CD14-positive monocyte (primary cell): ENCODE data around the gene L3MBTL4. TPM values are rescaled to one million over a fixed set of nuclear protein-coding genes. Genes with fewer than 3 reads are reported as not detected.

Experiments
- DNase-seq, 3 donors: peaks; one replicate each; pipeline ENCODE4 v3.0.0-alpha.2; 2011 to 2022
- H2AFZ ChIP-seq: 2 replicates; pipeline ENCODE4 v1.6.0; 2012; ENCODE audit warnings: mild to moderate bottlenecking, low read depth, low read length, inconsistent platforms; ENCODE audit not compliant: insufficient read depth, poor library complexity, severe bottlenecking
- H3K27ac ChIP-seq, 2 donors: 1 replicate in 1 of 2; 2 replicates in 1 of 2; pipeline ENCODE4 v1.5.1; 2012 to 2013; ENCODE audit warnings: low read length in 2 of 2, control low read depth in 1 of 2, inconsistent platforms in 1 of 2, low read depth in 1 of 2, mild to moderate bottlenecking in 1 of 2
- H3K27me3 ChIP-seq, 2 donors: one replicate each; pipeline versions ENCODE4 v1.6.0 to v1.6.1; 2011 to 2013; ENCODE audit warnings: low read length in 2 of 2; ENCODE audit not compliant: control insufficient read depth in 2 of 2, insufficient read depth in 2 of 2
- H3K36me3 ChIP-seq, 2 donors: replicated peaks in 1 of 2; 1 replicate in 1 of 2; 2 replicates in 1 of 2; pipeline versions ENCODE4 v1.5.1 to v1.6.1; 2012 to 2013; ENCODE audit warnings: low read length in 2 of 2, control low read depth in 1 of 2, inconsistent platforms in 1 of 2, mild to moderate bottlenecking in 1 of 2; ENCODE audit not compliant: insufficient read depth in 2 of 2, control insufficient read depth in 1 of 2
- H3K4me1 ChIP-seq, 2 donors: 1 replicate in 1 of 2; 2 replicates in 1 of 2; pipeline versions ENCODE4 v1.5.1 to v1.6.1; 2012 to 2013; ENCODE audit warnings: low read length in 2 of 2, control low read depth in 1 of 2, inconsistent platforms in 1 of 2, mild to moderate bottlenecking in 1 of 2, moderate library complexity in 1 of 2; ENCODE audit not compliant: insufficient read depth in 2 of 2, control insufficient read depth in 1 of 2
- H3K4me2 ChIP-seq: replicated peaks from 2 replicates; pipeline ENCODE3; 2012; ENCODE audit warnings: low read length, moderate library complexity, mild to moderate bottlenecking; ENCODE audit not compliant: poor library complexity, severe bottlenecking; ENCODE audit errors: extremely low read depth
- H3K4me3 ChIP-seq, 3 experiments: fragments of 200-600 bp in 1 of 3; sonication (generic) in 1 of 3; replicated peaks in 1 of 3; 1 replicate in 2 of 3; 2 replicates in 1 of 3; pipeline ENCODE4 v1.5.1; 2011 to 2013; ENCODE audit warnings: low read length in 3 of 3, mild to moderate bottlenecking in 3 of 3, control low read depth in 2 of 3, low read depth in 2 of 3, inconsistent platforms in 1 of 3, moderate library complexity in 1 of 3
- H3K79me2 ChIP-seq: 2 replicates; pipeline ENCODE4 v1.6.0; 2012; ENCODE audit warnings: mild to moderate bottlenecking, control low read depth, inconsistent platforms, low read length, moderate library complexity; ENCODE audit not compliant: insufficient read depth
- H3K9ac ChIP-seq: 2 replicates; pipeline ENCODE4 v1.6.0; 2017; ENCODE audit warnings: low read length, mild to moderate bottlenecking; ENCODE audit not compliant: insufficient read depth, poor library complexity, severe bottlenecking
- H3K9me3 ChIP-seq, 2 donors: replicated peaks in 1 of 2; 1 replicate in 1 of 2; 2 replicates in 1 of 2; pipeline versions ENCODE4 v1.5.1 to v1.6.1; 2012 to 2013; ENCODE audit warnings: low read length in 2 of 2, control low read depth in 1 of 2; ENCODE audit not compliant: control insufficient read depth in 1 of 2, insufficient read depth in 1 of 2
- H4K20me1 ChIP-seq: 2 replicates; pipeline ENCODE4 v1.6.0; 2012; ENCODE audit warnings: mild to moderate bottlenecking, low read length, control low read depth, moderate library complexity; ENCODE audit not compliant: insufficient read depth
- H3K27ac Mint-ChIP-seq, 7 donors: one replicate each; pipeline ENCODE4 v1.8.0; 2020; ENCODE audit warnings: mild to moderate bottlenecking in 7 of 7, mixed read lengths in 7 of 7, moderate library complexity in 6 of 7, inconsistent platforms in 2 of 7
- H3K27me3 Mint-ChIP-seq, 3 donors: one replicate each; pipeline ENCODE4 v1.8.0; 2021 to 2022; ENCODE audit warnings: low read depth in 3 of 3, mild to moderate bottlenecking in 3 of 3, mixed read lengths in 3 of 3, moderate library complexity in 3 of 3, inconsistent platforms in 1 of 3
- H3K36me3 Mint-ChIP-seq, 2 donors: one replicate each; pipeline ENCODE4 v1.8.0; 2020; ENCODE audit warnings: mixed read lengths in 2 of 2, inconsistent platforms in 1 of 2, mild to moderate bottlenecking in 1 of 2
- H3K4me1 Mint-ChIP-seq: one replicate; pipeline ENCODE4 v1.8.0; 2020; ENCODE audit warnings: mild to moderate bottlenecking, mixed read lengths
- H3K4me3 Mint-ChIP-seq, 2 donors: one replicate each; pipeline ENCODE4 v1.8.0; 2020; ENCODE audit warnings: mild to moderate bottlenecking in 2 of 2, mixed read lengths in 2 of 2, moderate library complexity in 1 of 2
- H3K9me3 Mint-ChIP-seq, 7 donors: one replicate each; pipeline ENCODE4 v1.8.0; 2020 to 2022; ENCODE audit warnings: mixed read lengths in 7 of 7, mild to moderate bottlenecking in 6 of 7, moderate library complexity in 6 of 7, inconsistent platforms in 2 of 7
- CTCF ChIP-seq: fragments of 200-600 bp; IDR thresholded peaks from one replicate; pipeline ENCODE4 v1.8.0; 2022; ENCODE audit warnings: antibody characterized with exemption, mild to moderate bottlenecking
- whole genome bisulfite sequencing: methylation state at CpG from one replicate; pipeline ENCODE4 v1.1.5; 2013; ENCODE audit warnings: missing lambda C conversion rate; ENCODE audit not compliant: insufficient coverage; 5-methylcytosine and 5-hydroxymethylcytosine counted together
- intact Hi-C, 2 donors: fragments of 100-400 bp; cut with micrococcal nuclease; formaldehyde crosslinking; loops; one replicate each; pipeline versions ENCODE4 v1.15.0 to v1.15.1; 2023
- polyA plus RNA-seq, 3 donors: library from polyadenylated mRNA; depleted of rRNA in 1 of 3; unstranded in 2 of 3; stranded (reverse) in 1 of 3; fragments of 300-500 nt in 2 of 3; fragments of >200 nt in 1 of 3; fragmentation: Illumina TruSeq in 2 of 3; gene quantifications; 1 replicate in 2 of 3; 2 replicates in 1 of 3; pipeline ENCODE4 v1.2.3, GENCODE V29; 2012 to 2021

The L3MBTL4 gene
- polyA plus RNA-seq, 3 donors, result 0.55 to 1.2 (median 0.72) TPM

DNA sequence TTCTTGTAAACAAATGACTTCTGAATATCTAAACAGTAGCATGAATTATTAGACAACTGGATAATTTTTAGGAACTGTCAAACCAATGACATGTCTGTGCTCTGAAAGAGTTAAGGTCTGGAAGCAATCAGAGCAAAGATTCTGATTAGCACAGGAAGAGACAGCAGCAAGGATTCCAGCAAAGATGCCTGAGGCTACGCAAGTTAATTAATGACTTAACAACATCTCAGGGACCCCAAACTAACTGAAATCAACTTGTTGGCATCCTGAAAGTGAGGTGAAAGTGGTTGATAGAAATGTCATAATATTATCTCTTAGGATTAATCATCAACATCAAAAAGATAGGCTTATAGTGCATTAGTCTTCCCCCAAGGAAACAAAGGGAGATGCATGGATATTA, 396.0 kb downstream of the L3MBTL4 start:
- H3K27me3 Mint-ChIP-seq, result peaks cover 0 to 5% (median 2%) of the 10 kb centered on the region in 3 donors
- H3K4me3 Mint-ChIP-seq, result no peak overlapping the region
- peaks cover 0 to 2% (median 0%) of the 10 kb centered on the region in 7 donors for H3K9me3 Mint-ChIP-seq
- no CpG with 5 or more reads among the region's 1 CpG for WGBS
- H3K4me2 ChIP-seq, result no peak overlapping the region
- H3K9ac ChIP-seq, result no peak overlapping the region
- H3K4me1 ChIP-seq, result peaks cover 9 to 15% of the 10 kb centered on the region in 2 donors
- TF ChIP-seq CTCF, result no peak
- H4K20me1 ChIP-seq, result no peaks in the 10 kb centered on the region
- H3K36me3 ChIP-seq, result no peaks in the 10 kb centered on the region
- no peak overlapping the region for H3K27ac ChIP-seq
- H3K27me3 ChIP-seq, result no peaks in the 10 kb centered on the region
- no peak for DNase-seq
- no peak overlapping the region for H2AFZ ChIP-seq
- H3K79me2 ChIP-seq, result no peaks in the 10 kb centered on the region
- H3K36me3 Mint-ChIP-seq, result no peaks in the 10 kb centered on the region
- H3K27ac Mint-ChIP-seq, result no peak overlapping the region
- H3K9me3 ChIP-seq, result no peaks in the 10 kb centered on the region
- H3K4me1 Mint-ChIP-seq, result peaks cover 22% of the 10 kb centered on the region
- intact Hi-C loops, result no loop called here
- H3K4me3 ChIP-seq, result no peak overlapping the region

DNA sequence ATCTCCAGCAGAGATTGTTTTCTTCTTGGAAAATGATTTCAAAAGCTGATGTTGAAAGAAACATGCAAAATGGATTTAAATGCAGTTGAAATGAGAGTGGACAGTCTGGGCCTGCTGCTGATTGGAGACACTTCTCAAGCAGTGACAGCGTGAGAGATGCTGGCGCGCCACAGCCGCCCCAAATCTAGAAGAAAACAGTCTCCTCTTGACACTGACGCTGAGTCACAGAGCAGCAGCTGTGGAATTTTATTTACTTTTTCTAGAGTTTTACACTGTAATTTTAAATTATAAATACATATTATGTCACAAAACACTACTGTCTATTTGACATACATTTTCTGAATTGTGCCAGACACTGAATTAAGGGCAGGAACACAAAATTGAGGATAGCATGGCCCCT, 397.5 kb downstream of the L3MBTL4 start:
- intact Hi-C loops, result no loop called here
- Histone ChIP-seq H3K4me2 (no peak overlapping the region), H3K4me3 (no peak overlapping the region), H3K36me3 (no peaks in the 10 kb centered on the region), H3K27me3 (no peaks in the 10 kb centered on the region), H2AFZ (no peak overlapping the region), H4K20me1 (no peaks in the 10 kb centered on the region), H3K4me1 (peaks cover 9 to 13% of the 10 kb centered on the region in 2 donors), H3K9ac (no peak overlapping the region), H3K79me2 (no peaks in the 10 kb centered on the region), H3K27ac (no peak overlapping the region), H3K9me3 (no peaks in the 10 kb centered on the region)
- no CpG with 5 or more reads among the region's 5 CpGs for WGBS
- peaks cover 20% of the 10 kb centered on the region for H3K4me1 Mint-ChIP-seq
- no peak overlapping the region for H3K4me3 Mint-ChIP-seq
- H3K9me3 Mint-ChIP-seq, result peaks cover 0 to 2% (median 0%) of the 10 kb centered on the region in 7 donors
- no peak overlapping the region for H3K27ac Mint-ChIP-seq
- no peaks in the 10 kb centered on the region for H3K36me3 Mint-ChIP-seq
- DNase-seq, result no peak
- TF ChIP-seq CTCF, result no peak
- H3K27me3 Mint-ChIP-seq, result peaks cover 0 to 5% (median 2%) of the 10 kb centered on the region in 3 donors
